SIG-M5 (cell line): ENCODE measurements around the gene CLDN5.

Source experiments
- DNase-seq: peaks from one replicate; lab custom pipeline; 2025; lab: John Stamatoyannopoulos, UW

Gene CLDN5, protein sequence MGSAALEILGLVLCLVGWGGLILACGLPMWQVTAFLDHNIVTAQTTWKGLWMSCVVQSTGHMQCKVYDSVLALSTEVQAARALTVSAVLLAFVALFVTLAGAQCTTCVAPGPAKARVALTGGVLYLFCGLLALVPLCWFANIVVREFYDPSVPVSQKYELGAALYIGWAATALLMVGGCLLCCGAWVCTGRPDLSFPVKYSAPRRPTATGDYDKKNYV

DNA sequence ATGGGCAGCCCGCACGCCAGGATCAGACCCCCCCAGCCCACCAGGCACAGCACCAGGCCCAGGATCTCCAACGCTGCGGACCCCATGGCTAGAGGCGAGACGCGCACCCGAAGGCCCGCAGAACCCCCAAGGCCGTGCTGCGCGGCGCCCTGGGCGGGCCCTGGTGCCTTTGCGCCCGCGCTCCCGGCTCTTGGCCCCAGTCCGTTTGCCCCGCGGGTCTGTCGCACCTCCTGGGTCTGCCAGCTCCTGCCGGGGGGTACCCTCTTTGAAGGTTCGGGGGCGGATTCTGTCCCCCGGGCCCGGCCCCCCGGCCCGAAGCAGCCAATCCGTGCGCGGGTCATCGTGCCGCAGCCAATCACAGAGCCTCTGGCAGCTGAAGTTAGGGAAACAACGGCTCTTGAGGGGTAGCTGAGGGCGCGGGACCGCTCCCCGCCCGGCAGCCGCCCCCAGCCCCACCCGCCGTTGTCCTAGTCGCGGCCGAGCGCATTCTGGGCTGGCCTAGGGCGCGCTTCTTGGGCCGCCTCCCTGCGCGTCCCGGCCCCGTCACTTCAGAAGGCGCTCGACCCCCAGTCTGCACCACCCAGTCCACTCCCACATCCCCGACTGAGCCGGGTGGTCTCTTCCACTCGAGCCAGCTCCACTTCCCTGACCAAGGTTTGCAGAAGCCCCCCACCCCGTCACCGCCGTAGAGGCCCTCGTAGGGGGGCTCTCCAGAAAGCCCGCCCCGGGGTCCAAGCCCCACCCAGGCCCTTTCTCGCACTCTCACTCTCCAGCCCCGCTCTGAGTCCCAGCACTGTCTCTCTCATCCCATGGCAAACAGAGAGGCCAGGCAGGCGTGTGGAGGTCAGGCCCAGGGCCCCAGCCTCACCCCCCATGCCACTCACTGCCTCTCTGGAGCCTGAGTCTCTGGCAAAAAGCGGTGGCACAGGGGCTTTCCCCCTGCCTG is at the start of gene CLDN5:
TSS of gene CLDN5 (minus strand) at position 241 of the 946 bp plus-strand sequence. CDS start at position 86, 155 bp downstream.
- no peak for DNase-seq

- no peak for DNase-seq
Observed at GRCh38 chr22:19571995-19572394, 47.8 kb upstream of the CLDN5 start.

DNA sequence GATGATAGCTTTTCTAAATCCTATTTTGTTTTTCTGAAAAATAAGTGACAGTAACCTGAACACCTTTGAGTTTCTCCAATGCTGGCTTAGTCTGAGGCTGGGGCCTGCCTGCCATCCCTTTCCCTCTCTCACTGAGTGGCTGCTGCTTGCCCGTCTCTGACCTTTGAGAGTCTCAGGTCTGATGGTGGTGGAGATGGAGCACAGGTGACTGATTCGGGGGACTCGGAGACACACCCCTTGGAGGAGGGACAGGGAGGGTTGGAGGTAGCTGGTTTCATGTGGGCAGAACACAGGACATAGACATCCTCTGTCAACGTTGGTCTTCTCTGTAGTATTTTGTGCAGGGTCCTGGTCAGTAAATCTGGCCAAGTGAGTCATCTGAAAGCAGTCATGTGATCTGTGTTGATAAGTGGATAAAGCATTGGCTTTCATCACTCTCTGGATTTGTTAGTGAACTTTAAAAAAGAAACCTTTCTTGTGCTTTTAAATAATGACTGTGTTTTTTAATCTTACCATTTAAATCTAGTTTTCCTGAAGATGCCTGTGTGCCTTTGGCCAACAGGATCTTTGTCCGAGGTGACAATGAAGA is 47.1 kb upstream of the CLDN5 start:
- DNase-seq, result no peak

DNA sequence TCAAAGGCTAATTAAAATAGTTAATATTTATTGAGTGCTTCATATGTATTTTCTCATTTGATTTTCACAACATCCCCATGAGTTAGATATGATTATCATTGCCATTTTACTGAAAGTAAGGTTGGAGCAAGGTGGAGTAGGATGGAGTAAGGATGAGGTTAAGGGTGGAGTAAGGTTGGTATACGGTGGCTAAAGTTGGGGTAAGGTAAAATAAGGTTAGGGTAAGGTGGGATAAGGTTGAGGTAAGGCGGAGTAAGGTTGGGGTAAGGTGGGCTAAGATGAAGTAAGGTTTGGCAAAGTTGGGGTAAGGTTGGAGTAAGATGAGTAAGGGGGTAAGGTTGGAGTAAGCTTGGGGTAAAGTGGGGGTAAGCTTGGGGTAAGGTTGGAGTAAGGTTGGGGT is 45.8 kb upstream of the CLDN5 start:
- no peak for DNase-seq

- no peak for DNase-seq
Observed at GRCh38 chr22:19569276-19569640, 45.0 kb upstream of the CLDN5 start.

- no peak for DNase-seq
Observed at GRCh38 chr22:19568337-19569275, 44.4 kb upstream of the CLDN5 start.

GRCh38 chr22:19567157-19568009 is 43.2 kb upstream of the CLDN5 start:
- no peak for DNase-seq

DNA sequence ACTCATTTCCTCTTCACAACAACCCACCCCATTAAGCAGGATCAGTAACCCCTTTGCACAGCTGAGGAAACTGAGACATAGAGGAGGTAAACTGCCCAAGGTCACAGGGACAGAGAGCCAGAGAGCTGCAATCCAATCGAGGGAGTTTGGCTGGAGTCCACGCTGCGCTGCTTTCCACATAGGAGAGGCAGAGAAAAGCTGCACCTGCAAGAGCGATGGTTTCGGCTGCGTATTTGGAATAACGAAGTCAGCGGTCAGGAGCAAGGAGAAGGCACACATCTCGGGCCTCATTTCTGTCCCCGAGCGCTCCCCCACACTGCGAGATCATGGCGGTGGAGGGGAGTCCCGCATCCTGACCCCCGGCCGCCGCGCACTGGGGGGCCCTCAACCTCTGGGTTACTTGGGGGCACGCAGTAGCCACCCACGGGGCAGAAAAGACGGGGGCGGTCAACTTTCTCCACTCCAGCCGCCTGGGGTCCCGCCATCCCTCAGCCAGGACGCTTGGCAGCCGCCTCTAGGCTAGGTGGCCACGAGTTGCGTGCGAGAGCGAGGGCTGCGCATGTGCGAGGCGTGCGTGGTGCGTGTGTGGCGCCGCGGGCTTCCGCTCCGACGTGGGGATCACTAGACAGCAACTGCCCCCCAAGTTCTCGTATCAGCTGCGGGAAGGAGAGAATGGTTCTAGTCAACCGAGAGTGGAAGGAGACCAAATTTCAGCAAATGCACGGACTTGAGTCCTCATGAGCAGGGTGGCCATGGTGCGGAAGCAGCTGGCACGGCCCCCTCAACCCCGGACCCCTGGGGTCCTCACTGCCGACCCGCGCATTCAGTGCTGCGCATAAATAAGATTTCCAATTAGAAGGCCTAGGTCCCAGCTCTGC is 42.3 kb upstream of the CLDN5 start:
- DNase-seq, result no peak

DNA sequence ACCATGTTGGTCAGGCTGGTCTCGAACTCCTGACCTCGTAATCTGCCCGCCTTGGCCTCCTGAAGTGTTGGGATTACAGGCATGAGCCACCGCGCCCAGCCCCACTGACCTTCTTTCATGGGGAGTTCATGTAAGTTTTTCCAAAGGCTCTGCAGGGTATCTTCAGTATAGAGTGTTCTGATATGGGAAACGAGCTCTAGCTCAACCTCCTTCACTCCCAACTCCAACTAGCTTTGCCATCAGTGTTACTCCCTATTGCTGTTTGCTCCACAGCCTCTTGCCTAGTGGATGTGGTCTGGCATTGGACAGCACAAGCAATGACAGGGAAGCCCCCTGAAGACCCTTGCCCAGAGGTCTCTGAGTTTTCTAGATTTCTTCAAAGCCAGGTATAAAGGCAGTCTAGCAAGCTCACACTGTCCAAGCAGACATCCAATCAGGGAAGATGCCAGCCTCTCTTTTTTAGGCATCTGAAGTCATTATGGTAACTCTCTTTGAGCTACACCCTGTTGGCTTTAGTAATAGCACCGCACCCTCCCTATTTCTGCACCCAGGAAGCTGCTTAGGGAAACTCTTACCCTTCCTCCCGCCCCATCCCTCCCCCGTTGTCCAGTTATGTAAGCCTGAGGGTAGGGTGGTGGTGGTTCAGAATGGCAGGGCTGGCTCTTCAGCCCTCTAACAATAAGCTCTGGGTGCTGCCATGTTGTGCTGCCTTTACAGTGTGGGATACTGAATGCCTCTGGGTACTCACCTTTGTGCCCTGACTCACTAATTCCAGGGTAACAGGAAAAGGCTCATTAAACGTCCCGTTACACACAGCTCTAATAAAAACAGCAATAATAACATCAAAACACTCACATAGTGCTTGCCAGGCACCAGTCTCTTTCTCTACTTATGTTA is 41.4 kb upstream of the CLDN5 start:
- DNase-seq, result no peak

GRCh38 chr22:19559956-19560355 is 35.7 kb upstream of the CLDN5 start:
- no peak for DNase-seq

DNA sequence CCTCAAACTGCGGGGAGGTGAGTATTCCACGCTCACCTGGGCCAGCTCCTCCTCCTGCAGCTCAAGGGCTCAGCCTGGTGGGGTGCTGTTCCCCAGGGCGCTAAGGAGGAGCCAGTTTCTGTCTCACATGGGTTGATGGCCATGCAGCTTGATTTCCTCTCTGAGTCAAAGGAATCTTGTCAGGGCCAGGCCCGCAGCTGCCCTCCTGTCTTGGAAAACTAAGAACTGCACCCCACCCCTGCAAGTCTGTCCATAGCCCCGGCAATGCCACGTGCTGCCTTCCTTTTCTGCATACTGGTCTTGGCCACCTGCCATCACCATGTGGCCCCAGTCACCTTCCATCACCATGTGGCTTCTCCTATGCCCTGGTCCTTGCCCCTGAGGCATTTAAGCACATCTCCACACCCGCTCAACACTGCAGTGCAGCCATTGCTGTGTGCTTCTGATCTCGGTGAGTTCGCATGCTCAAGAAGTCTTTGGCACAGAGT is 35.2 kb upstream of the CLDN5 start:
- no peak for DNase-seq

- no peak for DNase-seq
Observed at GRCh38 chr22:19556963-19557545, 32.8 kb upstream of the CLDN5 start.

- no peak for DNase-seq
Observed at GRCh38 chr22:19555651-19556050, 31.4 kb upstream of the CLDN5 start.

GRCh38 chr22:19554834-19555404 is 30.7 kb upstream of the CLDN5 start:
- DNase-seq, result no peak

- no peak for DNase-seq
Observed at GRCh38 chr22:19553201-19553600, 29.0 kb upstream of the CLDN5 start.

GRCh38 chr22:19550382-19550781 is 26.2 kb upstream of the CLDN5 start:
- DNase-seq, result no peak

GRCh38 chr22:19549428-19549827 is 25.2 kb upstream of the CLDN5 start:
- DNase-seq, result no peak

GRCh38 chr22:19548964-19549363 is 24.8 kb upstream of the CLDN5 start:
- no peak for DNase-seq
